HG02763 (cell line): Measurements from ENCODE around the gene PLCXD3.
A peak's percentile ranks its signal among the peaks of the same experiment; 100 is the strongest.
"Not testable (repeated sequence)": the region's sequence is repeated elsewhere in the genome, so short reads cannot be mapped to it uniquely, and the experiment has no call there.

ENCODE experiments used
- ATAC-seq: cut with Tn5 transposase; IDR thresholded peaks from one replicate; pipeline ENCODE4 v1.9.1; 2021; ENCODE audit warnings: mild to moderate bottlenecking, moderate library complexity; ENCODE audit not compliant: unreplicated experiment

The PLCXD3 gene

DNA sequence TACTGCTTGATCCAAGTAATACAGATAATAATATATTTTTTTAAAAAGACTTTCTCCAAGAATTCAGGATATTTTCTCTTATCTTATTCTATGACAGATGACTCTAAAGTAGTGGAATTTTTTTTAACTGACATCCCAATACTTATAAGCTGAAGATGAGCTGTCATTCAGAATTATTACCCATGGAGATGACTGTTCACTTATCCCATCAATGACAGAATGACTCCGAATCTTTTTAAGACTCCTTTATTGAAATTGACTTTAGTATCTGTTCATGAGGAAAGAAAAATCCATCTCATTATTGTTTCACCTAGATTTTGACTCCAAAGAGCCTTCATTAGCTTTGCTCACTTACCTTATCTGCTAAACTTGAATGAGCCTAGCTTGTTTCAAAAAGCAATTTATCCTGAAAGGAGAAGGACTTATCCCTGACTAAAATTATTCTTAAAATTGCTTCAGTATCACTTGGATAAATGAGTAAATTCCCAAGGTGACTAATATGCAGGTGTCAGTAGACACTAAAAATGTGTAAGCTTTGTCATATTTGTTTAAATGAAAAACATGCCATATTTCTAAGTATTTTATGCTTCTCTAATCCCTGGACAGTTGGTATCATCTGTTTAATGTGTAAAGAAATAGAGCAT, 146.9 kb downstream of the PLCXD3 start:
- ATAC-seq: no peak

DNA sequence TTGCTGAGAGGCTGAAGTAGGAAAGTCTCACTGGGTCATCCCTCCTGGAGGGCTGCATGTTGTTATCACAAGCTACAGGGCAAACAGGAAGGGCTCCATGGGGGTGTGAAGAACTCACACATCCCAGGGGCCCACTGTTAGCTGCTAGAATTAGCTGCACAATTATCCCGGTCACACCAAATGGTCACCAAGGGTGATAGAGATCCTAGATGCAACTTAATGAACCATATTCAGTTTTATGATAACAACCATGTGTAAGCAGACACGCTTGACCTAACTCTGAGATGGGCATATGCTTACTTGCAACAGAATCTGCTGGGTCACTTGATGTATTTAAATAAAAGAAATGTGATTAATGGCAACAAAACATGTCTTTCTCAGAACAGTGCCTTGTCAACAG, 153.6 kb downstream of the PLCXD3 start:
- ATAC-seq: no peak

DNA sequence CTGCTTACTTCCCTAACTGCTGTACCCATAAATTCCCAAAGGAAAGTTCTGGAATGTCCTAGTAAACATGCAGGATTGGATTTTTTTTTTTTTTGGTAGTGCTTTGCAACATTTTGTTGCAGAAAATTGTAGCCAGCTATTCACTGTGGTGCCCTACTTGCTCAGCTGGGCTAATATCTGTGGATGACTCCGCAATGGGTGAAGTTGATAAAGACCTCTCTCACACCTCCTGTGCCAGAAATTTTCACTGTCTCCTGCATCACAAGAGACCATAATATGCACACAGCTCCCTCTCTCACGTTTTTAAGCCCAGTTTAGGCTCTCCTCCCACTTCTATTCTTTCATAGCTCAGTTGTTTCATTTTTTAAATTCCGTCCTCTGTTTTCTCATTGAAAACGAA, 160.6 kb downstream of the PLCXD3 start:
- no peak for ATAC-seq

DNA sequence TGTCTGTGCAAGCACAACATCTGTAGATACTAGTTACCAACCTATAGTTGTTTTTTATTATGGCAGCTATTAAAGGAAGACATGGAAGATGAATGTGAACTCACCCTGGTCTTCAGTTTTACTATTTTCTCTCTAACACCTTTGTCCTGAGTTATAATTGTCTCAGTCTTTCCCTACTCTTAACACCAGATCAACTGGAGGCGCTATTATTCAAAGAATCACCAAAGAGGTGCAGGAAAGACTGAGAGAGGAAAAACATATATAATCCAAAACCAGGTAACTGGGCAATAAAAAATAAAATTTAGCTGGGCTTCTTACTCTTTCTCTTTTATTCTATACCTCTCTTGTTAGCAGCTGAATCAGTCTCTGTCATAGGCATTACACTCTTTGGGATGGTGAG, 162.8 kb downstream of the PLCXD3 start:
- ATAC-seq: no peak

DNA sequence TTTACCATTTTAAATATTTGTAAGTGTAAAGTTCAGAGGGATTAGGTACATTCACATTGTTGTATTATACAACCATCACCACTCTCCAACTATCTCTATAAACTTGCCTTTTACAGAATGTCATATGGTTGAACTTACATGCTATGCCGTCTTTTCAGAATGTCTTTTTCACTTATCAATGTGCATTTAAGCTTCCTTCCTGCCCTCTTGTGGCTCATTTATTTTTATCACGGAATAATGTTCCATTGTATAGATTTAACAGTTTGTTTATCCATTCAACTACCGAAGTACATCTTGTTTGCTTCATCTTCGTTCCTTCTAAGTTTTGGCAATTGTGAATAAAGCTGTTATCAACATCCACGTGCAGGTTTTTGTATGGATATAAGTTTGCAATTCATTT, 163.8 kb downstream of the PLCXD3 start:
- no peak for ATAC-seq

DNA sequence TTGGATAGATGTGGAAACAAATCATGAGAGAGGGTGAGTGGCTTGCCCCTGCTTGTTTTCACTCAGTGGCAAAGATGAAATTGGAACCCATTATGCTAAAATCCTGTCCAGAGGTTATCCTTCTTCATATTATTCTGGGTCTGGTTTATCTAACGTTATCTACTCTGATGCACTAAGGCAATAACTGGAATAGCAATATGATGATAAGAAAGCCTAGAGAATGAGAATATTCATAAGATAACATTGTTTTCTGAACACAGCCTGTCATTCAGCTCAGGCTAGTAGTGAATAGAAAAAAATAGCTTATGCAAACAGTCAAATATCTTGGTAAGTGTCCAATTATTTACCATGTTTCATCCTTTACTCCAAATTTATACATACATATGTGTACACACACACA, 165.1 kb downstream of the PLCXD3 start:
- ATAC-seq: no peak

DNA sequence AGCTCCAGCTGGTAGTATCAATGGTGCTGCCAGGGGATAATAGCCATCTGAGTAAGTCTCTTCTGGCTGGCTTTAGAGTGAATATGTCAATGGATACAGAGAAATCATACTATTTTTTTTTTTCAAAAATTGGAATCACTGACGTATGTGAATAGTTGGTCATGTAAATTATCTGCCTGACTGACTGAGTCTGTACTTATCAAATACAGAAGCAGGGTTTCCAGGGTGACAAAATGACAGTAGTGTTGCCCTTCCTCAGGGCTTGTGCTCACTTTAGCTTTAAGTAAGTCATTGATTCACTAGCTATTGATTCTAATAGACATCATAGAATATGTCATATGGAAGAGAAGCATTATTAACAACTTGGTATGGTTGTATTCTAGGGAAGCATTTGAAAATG, 171.1 kb downstream of the PLCXD3 start:
- ATAC-seq: no peak

DNA sequence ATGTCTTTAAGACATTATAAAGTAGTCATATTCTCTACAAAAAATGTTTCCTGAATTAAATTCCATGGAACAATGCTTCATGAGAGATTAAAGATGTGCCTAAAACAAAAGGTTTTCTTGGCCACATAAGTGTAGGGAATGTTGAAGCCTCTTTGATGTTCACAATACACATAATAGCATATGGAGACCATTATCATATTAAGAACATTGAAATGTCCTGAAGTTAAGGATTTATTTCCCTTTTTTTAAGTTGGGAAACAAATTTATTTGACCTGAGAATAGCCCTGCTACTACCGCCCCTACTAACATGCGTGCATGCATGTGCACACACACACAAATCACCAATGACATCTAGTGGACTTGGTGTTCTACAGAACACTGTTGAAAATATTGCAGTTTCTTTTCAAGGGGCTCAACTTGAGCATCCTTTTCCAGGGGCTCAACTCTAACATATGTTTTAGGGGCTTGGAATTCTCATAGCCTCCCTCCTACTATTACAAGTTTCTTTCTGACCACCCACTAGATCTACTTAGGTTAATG, 172.2 kb downstream of the PLCXD3 start:
- no peak for ATAC-seq

DNA sequence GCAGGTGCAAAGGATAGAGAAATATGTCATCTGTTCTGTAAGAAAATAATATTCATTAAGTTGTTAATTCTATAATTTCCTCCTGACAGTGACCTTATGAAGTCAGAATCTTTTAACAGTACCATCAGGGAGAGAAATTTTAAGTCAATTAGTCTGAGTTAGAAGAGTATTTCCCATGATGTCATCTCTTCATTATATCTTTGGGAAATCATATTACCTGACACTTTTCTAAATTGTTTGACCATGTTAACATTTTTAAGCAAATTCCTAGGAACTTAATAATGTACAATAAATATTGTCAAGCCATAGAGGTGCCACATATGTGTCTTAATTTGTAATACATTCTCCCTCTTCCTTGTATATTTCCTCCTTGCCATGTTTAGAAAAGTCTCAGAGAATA, 172.7 kb downstream of the PLCXD3 start:
- ATAC-seq: no peak

DNA sequence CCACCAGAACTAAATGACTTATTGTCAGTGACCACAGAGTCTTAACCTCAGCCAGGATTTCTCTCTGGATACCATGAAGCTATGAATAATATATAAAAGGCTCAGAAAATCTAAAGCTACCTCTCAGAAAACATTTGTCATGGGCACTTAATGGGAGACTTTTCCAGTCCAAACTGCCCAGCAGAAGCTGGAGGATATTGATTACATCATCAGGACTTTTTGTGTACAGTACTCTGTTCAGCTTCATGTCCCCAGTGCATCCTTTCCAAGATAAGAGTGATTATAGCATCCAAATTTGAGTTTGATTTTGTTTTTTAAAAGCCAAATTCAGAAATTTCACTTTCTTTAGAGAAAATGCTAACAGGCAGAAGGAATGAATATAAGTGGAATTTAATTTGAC, 173.2 kb downstream of the PLCXD3 start:
- ATAC-seq: no peak

DNA sequence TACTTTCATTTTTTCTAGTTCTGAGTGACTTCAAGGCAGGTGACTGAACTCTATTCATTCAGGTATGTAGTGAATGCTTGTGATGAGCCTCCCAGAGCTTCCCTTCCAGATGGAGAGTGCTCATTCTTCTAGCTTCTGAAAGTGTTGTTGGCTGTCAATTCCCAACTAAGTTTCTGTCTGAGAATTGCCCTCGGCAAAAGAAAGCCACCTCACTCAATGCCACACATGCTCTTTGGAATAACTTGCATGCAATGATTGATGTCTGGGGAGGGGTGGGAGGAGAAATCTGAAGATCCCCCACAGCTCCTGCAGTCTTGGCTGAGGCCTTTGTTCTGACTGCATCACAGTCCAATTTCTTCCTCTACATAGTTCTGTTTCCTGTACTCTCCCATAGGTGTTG, 173.9 kb downstream of the PLCXD3 start:
- no peak for ATAC-seq

DNA sequence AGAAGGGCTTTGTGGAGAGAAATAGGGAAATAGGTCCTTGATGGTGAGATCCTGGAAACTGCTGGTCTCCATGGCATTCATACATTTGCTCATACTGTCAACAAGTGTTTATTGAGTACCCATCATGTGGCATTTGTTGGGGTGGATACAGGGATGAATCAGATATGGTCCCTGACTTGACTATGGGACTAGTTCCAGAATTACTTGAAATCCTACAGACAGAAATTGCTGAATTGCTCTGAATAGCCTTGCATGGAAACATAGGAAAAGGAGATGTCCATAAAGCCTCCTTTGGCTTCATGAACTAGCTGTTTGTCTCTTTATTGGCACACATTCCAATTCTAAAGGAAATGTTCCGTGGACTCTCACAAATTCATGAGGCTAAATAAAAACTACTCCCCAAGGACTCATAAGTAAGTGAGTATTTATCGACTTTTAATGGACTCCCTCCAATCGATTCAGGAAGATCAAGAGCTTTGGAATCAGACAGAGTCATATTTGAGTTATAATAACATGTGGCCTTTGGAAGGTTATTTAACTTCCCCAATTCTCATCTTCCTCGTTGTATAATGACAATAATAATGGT, 174.7 kb downstream of the PLCXD3 start:
- ATAC-seq: no peak

DNA sequence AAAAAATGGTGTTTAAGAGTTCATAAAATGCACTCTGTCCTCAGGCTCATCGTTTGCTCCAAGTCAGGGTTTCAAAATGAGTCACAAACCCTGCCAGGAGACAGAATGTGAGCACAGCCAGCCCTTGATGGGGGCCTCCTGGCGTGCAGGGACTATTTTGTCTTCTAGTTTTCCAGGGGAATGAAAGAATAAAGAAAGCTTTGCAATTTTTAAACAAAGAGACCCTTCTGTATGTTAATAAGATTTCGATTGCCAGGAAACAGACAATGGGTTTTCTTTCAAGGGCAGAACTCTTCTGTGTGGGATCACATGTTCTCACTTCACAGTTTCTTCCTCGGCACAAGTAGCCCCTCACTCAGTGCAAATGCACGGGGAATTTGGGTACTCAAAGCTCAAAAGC, 175.6 kb downstream of the PLCXD3 start:
- peak; percentile 64 for ATAC-seq

DNA sequence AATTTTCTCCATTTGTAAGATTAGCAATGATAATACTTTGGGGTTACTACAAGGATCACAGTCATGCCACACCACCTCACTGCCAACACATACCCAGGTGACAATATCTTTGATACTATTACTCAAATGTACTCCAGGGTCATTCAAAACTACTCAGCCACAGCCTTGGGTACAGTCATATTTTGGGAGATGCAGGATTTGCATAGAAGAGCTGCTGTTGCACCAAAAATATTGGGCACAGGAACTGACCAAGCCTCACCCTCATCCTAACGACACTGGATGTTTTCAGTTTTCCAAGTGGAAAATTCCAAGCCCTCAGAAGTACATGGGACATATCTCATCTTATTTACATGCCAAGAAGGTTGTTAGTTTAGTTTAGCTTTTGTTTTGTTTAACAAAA, 176.2 kb downstream of the PLCXD3 start:
- ATAC-seq: no peak

DNA sequence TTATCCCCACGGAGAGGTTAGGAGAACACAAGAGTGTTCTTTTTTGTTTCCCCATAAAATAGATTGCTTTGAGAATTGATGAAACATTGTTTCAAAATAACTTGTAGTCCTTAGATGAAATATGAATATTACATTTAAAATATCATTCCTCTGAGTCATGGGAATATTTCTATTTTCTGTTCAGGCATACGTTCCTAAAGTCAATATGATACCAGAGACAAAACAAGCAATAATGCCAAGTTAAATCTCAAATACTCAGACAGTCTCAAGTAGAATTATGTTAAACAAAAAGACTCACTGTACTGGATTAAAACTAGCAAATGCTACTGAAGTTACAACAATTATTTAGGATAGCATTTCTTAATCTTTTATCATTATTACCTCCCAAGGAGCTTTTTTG, 185.3 kb downstream of the PLCXD3 start:
- no peak for ATAC-seq

DNA sequence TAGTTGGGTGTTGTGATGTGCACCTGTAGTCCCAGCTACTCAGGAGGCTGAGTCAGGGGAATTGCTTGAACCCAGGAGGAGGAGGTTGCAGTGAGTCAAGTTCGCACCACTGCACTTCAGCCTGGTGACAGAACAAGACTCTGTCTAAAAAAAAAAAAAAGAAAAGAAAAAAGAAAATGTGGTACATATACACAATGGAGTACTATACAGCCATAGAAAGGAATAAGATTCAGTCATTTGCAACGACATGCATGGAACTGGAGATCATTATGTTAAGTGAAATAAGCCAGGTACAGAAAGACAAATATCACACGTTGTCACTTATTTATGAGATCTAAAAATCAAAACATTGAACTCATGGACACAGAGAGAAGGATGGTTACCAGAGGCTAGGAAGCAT, 187.6 kb downstream of the PLCXD3 start:
- not testable (repeated sequence) for ATAC-seq

DNA sequence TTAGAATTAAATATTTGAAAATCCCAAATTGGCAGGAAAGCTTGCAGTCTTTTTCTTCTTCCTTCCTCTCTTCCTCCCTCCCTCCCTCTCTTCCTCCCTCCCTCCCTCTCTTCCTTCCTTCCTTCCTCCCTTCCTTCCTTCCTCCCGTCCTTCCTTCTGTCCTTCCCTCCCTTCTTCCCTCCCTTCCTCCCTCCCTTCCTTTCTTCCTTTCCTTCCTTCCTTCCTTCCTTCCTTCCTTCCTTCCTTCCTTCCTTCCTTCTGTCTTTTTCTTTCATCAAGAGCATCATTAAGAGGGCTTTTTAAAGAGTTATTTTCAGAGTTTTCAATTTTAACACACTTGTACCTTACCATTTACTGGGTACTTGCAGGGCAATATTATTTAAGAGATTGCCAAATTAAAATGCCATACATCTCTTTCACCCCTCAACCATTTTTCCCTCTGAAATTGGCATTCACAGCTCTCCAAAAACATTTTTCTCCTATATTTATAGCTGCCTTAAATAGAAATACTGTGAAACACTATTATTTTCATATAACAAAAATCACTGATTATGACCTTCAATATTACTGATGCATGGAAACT, 197.8 kb downstream of the PLCXD3 start:
- no peak for ATAC-seq

DNA sequence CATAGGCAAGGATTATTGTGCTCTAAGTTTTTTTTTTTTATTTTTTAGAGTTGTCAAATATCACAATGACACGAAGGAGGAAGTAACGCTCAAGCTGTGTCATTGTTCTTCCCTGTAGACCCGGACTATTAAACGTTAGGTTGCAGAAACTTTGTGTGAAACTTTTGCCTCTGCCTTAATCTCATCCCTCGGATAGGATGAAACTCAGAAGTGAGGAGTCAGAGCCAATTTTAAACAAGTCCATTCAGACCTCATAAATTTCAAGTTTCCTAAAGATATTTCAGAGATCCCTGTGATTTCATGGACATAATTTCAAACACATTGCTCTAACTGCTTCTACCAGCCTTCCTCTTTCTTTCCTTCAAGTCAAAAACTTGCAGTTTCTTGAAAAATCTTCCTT, 198.3 kb downstream of the PLCXD3 start:
- no peak for ATAC-seq

DNA sequence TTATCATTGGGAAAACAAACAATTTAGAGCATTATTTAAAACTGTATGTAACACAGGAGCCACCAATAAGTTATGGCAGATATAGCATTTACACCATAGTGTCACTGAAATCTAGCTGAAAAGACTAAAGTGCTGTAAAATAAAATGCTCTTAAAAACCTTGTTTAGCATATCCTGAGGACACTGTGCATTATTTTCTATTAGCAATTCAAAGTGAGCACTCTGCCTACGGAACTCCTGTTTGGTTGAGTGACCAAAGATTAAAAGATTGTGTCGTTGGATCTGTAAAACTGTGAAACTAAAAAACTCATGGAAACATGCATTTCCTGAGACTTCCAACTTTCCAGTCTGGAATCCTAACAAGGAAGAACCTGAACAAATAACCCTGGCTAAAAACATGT, 201.1 kb downstream of the PLCXD3 start:
- no peak for ATAC-seq

DNA sequence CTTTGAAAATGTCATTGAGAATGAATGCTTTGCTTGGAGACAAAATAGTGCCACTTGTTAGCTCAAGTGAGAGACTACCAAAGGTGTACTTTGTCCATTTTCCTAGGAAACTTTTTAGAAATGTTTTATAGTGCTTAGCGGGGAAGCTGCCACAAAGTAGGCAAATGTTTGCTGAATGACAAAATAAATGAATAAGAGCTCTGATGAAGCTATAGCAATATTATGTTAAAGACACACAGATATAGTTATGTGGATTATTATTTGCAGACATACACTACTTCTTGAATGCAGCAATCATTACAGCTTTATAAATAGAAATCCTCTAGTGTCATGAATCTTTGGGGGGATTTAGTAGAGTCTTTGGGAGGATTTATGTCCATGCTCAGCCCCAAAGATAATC, 204.4 kb downstream of the PLCXD3 start:
- ATAC-seq: no peak

DNA sequence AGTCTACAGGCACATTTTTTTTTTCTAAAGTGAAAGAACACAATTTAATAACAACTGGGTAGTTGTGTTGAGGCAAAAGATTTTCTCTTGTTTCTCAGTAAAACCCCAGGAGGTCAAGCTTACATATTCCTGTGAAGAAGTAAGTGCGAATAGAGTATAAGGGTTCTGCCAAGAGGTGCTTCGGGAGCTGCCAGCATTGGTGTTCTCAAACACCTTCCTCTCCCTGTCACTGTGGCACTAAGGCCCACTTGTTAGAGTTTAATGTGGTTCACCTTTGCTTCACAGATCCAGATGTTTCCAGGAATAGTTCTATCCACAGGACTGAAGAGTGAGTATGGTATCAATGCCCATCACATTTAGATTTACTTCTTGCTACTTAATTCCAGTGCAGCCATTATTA, 205.3 kb downstream of the PLCXD3 start:
- ATAC-seq: no peak

DNA sequence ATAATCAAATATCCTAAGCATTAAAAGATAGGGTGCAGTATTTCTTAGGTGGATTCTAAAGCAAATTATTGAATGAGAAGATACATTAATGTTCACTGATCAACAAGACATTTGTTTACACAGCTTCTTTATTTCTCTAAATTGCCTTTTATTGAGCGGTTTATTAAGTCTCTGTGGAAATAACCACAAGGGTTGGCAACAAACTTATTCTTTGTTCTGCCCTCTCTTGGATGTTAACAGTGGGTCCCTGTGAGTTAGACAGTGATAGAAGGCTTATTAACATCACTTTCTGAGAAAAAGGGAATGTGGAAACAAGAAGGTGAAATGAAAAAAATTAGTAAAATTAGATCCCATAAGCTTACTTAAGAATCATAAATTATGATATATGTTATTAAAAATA, 214.3 kb downstream of the PLCXD3 start:
- ATAC-seq: no peak

DNA sequence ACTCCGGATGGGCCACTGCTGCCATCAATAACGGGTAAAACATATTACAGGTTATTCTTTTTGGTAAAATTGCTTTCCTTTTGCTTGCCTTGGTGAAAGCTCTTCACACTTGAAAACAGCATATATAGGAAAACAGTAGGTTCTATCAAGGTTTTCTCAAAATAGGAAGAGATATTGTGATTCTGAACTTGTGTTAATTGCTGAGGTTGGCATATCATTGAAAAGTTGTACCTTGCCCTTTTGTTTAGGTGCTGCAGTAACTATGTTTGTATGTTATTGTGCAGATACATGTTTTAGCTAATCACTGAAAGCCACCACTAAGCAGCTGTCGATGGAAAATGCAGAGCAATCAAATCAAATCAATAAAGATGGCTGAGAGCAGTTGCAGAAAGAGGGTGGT, 219.1 kb downstream of the PLCXD3 start:
- no peak for ATAC-seq
